ENCODE data around the gene STEAP2.

- TF ChIP-seq CTCF (IDR thresholded peaks at IDR 0.05) (no peak), POLR2A (IDR thresholded peaks at IDR 0.05) (no peak)
These were observed 57.6 kb downstream of the STEAP2 start for GRCh38 chr7:90269163-90269562.
